ENCODE data around the gene EIF3C.
"Not testable (repeated sequence)": the region's sequence is repeated elsewhere in the genome, so short reads cannot be mapped to it uniquely, and the experiment has no call there.

GRCh38 chr16:28693257-28693950 lies 17.9 kb upstream of the EIF3C start:
- not testable (repeated sequence) for TF ChIP-seq POLR2AphosphoS5, CTCF (IDR thresholded peaks at IDR 0.05)
